GM18499 (cell line): ENCODE data around the gene RNF13.
"Not testable (repeated sequence)": the region's sequence is repeated elsewhere in the genome, so short reads cannot be mapped to it uniquely, and the experiment has no call there.

Experiments used
- ATAC-seq: cut with Tn5 transposase; IDR thresholded peaks from one replicate; pipeline ENCODE4 v1.9.1; 2021; ENCODE audit warnings: moderate number of reproducible peaks; ENCODE audit not compliant: insufficient read depth, unreplicated experiment

The RNF13 gene

DNA sequence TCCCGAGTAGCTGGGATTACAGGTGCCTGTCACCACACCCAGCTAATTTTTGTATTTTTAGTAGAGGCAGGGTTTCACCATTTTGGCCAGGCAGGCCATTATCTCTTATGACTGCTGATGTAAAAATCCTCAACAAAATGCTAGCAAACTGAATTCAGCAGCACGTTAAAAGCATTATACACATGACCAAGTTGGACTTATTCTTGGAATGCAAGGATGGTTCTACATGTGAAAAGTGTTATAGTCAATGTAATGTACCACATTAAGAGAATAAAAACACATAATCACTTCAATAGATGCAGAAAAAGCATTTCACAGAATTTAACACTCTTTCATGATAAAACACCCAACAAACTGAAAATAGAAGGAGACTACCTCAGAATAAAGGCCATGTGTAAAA lies 20.2 kb downstream of the RNF13 start:
- no peak for ATAC-seq

GRCh38 chr3:149838491-149838890 lies 25.5 kb downstream of the RNF13 start:
- ATAC-seq = not testable (repeated sequence)

DNA sequence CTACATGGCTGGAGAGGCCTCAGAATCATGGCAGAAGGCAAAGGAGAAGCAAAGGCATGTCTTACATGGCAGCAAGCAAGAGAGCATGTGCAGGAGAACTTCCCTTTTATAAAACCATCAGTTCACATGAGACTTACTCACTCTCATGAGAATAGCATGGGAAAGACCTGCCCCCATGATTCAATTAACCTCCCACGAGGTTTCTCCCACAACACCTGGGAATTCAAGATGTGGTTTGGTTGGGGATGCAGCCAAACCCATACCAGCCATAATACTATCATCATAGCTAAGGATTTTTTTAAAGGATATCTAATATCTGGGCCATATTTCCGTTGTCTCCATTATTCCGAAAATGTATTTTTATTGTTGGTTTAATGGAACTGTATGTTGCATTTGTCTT lies 26.5 kb downstream of the RNF13 start:
- ATAC-seq = not testable (repeated sequence)

DNA sequence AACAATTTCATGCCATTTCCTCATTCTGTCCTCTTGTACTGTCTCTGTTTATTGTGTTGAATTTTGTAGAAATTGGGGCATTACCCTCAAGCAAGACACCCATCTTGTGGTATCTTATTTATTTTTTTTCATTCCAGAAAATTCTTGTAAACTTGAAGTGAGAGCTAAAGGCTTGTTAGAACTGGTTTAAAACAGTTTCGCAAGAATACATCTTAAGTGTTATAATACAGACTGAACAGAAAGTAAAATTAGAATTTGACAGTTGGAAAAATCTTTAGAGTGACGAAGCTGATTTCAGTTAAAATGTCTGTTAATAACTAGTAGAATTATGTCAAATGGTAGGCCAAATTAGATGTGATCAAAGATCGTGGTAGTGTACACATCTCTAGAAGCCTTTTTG lies 26.9 kb downstream of the RNF13 start:
- ATAC-seq = no peak

DNA sequence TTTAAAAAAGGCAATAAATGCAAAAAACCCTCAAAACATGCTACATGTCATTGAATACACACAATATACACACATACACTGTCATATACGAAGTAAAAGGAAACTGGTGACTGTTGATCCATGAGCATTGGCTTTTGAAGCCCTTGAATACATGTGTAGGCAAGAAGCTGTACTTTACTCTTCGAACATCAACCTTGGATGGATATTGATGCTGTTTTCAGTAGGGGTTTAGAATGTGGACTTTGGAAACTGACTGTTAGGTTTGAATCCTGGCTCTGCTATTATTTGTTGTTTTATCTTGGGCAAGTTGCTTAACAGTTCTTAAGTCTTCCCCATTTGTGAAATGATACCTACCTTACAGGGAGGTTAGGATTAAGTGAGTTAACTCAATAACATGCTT lies 30.5 kb downstream of the RNF13 start:
- no peak for ATAC-seq

- ATAC-seq = no peak
These were observed 31.1 kb downstream of the RNF13 start for GRCh38 chr3:149844091-149844490.

GRCh38 chr3:149845570-149846244 lies 32.7 kb downstream of the RNF13 start:
- ATAC-seq = no peak

DNA sequence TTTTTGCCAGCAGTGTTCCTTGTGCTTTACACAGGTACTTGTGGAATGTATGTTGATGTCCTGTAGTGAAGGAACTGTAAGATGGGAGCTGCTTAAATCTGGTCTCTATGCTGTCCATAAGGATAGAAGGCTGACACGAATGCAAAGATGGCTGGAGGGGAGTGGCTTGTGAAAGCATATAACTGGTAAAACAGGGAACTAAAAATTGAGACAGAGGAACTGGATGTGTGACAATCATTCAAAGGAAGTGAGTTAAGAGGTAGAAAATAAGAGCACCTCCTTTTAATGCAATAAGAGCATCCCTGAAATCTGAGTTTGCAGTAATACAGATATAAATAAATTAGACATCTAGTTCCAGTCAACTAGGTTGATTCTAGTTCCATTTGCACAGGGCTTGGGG lies 35.2 kb downstream of the RNF13 start:
- ATAC-seq = no peak

DNA sequence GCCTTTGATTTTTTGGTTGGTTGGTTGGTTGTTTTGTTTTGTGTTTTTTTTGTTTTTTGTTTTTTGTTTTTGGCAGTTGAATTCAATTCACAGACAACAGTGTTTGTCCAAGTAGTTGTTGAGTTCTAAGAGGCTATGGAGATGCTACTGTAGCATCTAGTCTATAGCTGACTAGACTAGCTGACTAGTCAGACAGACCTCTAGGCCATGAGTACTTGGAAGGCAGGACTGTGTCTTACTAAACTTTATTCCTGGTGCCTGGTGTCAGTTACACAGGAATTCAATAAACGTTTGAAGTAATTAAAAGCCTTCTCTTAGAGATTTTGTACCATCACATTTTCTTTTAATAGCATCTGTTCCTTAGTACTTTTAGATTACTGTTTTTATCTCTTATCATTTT lies 35.7 kb downstream of the RNF13 start:
- ATAC-seq = no peak

DNA sequence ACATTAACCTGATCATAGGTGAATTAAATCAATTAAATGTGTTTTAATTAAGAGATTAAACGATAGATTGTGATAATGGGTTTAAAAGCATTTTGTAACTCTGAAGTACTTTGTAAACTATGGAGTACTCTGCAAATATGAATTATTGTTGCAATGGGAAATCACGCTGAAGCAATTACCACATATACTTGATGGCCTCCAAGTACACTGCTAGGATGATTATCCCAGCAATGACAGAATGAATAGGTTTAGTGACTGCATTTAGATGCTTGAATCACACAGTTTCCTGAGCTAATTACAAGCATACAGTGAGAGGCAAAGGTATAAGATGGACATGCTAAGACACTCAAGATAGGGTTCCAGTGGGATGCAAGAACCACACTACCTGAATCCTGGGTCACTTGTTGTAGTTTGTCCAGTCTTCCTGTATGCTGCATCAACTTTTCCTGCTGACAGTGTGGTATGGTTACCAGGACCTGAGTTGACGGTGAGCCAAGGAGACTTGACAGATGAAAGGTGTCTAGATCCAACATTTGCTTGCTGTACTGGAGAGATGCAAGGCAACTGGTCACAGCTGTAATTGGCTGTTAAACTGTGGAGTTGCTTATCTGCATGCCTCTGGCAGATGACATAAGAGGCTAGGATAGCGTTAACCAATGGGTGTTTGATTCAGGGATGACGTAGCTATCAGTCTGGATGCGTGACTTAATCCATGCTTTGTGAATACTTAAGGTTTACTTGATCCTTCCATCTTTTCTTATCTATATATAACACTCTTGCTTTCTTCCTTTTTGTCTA lies 38.0 kb downstream of the RNF13 start:
- no peak for ATAC-seq

DNA sequence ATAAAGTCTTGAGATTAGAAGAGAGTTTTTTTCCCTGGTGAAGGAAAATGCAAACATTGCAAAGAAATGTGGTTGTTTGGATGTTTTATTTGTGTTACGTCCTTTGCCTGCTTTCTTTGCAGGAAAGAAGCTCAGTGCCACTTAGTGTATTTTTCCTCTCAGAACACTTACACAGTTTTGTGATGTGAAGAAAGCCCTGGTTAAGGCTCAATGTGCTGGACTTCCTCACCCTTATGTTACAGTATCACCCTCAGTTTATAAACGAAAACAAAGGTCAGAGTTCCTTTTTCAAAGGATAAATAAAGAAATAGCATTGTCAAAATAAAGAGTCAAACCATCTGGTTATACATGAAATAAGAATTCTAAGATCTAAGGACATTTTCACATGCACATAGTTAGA lies 45.9 kb downstream of the RNF13 start:
- no peak for ATAC-seq

- no peak for ATAC-seq
These were observed 47.9 kb downstream of the RNF13 start for GRCh38 chr3:149860881-149861280.

- no peak for ATAC-seq
These were observed 54.5 kb downstream of the RNF13 start for GRCh38 chr3:149867563-149867962.

GRCh38 chr3:149871855-149872254 lies 58.8 kb downstream of the RNF13 start:
- ATAC-seq = no peak

GRCh38 chr3:149872589-149872988 lies 59.6 kb downstream of the RNF13 start:
- ATAC-seq = no peak

DNA sequence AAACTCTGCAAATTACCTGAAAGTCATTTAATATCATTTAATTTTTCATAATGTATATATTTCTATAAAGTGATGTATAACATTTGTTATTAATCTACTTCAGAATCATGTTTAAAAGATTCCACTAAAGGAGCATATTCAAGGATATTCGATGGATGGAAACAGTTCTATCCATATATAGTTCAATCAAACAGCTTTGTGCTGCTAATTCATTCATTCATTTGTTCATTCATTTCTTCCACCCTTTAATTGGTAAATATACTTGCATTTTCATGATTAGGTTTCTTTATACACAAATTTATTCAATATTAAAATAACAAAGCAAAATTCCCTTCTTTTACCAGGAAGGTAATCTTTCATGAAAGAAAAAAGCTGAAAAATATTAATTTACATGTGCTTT lies 64.7 kb downstream of the RNF13 start:
- no peak for ATAC-seq

DNA sequence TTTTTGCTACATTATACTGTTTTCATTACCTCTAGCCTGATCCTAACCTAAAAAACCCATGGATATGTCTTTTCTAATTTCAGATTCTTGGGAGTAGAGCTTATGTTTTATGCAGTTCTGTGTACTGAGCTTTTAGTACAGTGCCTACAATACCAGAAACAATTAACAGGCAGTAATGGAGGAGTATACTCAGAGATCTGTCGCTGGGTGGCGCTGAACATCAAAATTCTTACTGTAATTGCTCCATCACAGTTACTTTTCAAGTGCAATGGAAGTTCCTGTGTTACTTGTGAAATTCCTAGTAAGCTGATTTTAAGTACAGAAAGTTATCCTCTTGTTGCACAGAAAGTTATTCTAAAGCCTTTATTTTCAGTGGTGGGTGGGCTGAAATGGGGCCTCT lies 66.9 kb downstream of the RNF13 start:
- no peak for ATAC-seq

DNA sequence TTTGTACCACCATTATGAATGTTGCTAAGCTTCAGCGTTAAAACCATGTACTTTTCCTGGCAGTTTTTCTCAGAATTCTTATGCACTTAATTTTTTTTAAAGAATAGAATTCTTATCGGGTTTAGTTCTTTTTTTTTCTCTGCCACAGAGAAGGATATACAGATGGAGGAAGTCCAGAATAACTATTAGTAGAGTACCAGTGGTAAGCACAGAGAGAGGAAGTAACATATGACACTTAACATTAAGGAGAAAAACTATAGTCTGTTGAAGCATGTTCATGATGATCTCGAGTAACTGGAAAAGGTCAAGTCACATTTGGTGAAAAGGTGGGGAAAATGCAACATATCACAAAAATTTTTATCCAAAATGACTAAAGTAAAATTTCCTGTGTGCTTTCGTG lies 68.9 kb downstream of the RNF13 start:
- ATAC-seq = no peak

DNA sequence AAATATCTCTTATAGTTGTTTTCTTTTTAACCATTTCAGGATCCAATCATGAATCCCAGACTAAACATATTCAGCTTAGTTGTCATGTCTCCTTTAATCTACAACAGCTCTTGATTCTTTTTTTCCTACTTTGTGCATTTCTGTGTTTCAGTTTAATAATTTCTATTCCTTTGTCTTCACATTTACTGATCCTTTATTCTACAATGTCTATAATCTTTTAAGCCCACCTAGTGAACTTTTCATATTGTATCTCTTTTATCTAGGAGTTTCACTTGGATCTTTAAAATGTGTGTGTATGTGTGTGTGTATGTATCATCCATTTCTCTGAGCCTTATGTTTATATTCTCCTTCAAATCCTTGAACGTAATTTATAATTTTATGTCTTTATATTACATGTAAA lies 70.1 kb downstream of the RNF13 start:
- no peak for ATAC-seq

GRCh38 chr3:149883860-149884259 lies 70.8 kb downstream of the RNF13 start:
- ATAC-seq = not testable (repeated sequence)

DNA sequence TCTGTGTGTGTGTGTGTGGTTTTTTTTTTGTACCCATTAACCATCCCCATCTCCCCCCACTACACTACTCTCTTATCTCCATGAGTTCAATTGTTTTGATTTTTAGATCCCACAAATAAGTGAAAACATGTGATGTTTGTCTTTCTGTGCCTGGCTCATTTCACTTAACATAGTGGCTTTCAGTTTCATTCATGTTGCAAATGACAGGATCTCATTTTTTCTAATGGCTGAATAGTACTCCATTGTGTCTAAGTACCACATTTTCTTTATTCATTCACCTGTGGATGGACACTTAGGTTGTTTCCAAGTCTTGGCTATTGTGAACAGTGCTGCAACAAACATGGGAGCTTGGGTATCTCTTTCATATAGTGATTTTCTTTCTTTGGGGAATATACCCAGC lies 71.8 kb downstream of the RNF13 start:
- ATAC-seq = not testable (repeated sequence)

- no peak for ATAC-seq
These were observed 73.9 kb downstream of the RNF13 start for GRCh38 chr3:149886957-149887356.
